ENCODE measurements around the gene PIM3. TPM values are rescaled to one million over a fixed set of nuclear protein-coding genes. Genes with fewer than 3 reads are reported as not detected.

PIM3 gene
- total RNA-seq, 4 donors from 2014 or later = 66.2 to 142 (median 105) TPM

- TF ChIP-seq, protein P1, sequence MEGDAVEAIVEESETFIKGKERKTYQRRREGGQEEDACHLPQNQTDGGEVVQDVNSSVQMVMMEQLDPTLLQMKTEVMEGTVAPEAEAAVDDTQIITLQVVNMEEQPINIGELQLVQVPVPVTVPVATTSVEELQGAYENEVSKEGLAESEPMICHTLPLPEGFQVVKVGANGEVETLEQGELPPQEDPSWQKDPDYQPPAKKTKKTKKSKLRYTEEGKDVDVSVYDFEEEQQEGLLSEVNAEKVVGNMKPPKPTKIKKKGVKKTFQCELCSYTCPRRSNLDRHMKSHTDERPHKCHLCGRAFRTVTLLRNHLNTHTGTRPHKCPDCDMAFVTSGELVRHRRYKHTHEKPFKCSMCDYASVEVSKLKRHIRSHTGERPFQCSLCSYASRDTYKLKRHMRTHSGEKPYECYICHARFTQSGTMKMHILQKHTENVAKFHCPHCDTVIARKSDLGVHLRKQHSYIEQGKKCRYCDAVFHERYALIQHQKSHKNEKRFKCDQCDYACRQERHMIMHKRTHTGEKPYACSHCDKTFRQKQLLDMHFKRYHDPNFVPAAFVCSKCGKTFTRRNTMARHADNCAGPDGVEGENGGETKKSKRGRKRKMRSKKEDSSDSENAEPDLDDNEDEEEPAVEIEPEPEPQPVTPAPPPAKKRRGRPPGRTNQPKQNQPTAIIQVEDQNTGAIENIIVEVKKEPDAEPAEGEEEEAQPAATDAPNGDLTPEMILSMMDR (IDR thresholded peaks at IDR 0.05) = no peak
- TF ChIP-seq POLR2A (IDR thresholded peaks at IDR 0.05) = no peak
- Histone ChIP-seq H3K4me3 (no peak overlapping the region), H3K27ac (no peak overlapping the region), H3K9me3 (no peaks in the 10 kb centered on the region), H3K4me1 (peaks cover 4 to 18% (median 7%) of the 10 kb centered on the region in 4 donors), H3K27me3 (no peaks in the 10 kb centered on the region), H3K36me3 (peaks cover 0 to 20% (median 0%) of the 10 kb centered on the region in 3 donors)
- DNase-seq = no peak
Measured at GRCh38 chr22:49915610-49916009, 45.0 kb upstream of the PIM3 start.

- Histone ChIP-seq H3K4me3 (peak overlapping the region in 1 of 4 donors; percentile 83), H3K27ac (no peak overlapping the region), H3K9me3 (no peaks in the 10 kb centered on the region), H3K4me1 (peaks cover 4 to 18% (median 7%) of the 10 kb centered on the region in 4 donors), H3K27me3 (no peaks in the 10 kb centered on the region), H3K36me3 (peaks cover 0 to 24% (median 0%) of the 10 kb centered on the region in 3 donors)
- no peak for DNase-seq
- TF ChIP-seq, protein P1 (IDR thresholded peaks at IDR 0.05) = no peak
Measured at GRCh38 chr22:49916831-49917230, 43.7 kb upstream of the PIM3 start.

DNA sequence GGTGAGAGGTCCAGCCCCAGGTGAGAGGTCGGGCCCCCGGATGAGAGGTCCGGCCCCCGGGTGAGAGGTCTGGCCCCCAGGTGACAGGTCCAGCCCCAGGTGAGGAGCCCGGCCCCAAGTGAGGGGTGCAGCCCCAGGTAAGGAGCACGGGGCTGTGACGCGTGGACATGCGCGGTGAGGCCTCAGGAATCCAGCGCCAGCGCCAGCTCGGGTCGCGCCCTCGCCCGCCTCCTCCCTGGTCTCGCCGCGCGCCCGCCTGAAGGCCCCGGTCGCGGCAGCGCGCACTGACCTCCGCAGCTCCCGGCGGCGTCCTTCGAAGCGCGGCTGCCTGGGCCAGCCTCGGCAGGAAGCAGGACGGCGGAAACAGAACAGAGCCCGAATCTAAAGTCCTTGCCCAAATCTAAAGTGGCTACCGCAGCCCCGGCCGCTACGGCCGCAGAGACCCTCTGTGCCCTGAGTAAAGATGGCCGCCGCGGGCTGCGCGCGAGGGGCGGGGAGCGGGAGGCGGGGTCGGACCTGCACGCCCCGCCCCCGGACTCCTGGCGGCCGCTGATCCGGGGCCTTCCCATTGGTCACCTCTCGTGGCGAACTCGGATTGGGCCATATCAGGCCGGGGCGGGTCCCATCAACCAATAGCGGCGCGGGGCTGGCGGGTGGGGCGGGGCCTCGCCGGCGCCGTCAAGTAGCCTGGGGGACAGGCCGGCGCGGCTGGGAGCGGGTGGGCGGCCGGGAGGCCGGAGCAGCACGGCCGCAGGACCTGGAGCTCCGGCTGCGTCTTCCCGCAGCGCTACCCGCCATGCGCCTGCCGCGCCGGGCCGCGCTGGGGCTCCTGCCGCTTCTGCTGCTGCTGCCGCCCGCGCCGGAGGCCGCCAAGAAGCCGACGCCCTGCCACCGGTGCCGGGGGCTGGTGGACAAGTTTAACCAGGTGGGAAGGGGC lies 42.3 kb upstream of the PIM3 start, which contains the start of the genes ALG12 and CRELD2:
Gene ALG12 (minus strand): TSS at position 465 of the 937 bp plus-strand sequence. CDS start 4,673 bp downstream, outside the sequence.
Gene CRELD2 (plus strand): TSS at position 661 of the 937 bp plus-strand sequence. CDS start 136 bp downstream, at position 797.
- Histone ChIP-seq H3K9me3 (no peaks in the 10 kb centered on the region), H3K4me3 (peak within 1 kb of the TSS; percentile 83 to 98 (median 92)), H3K27ac (peak within 1 kb of the TSS; percentile 90 to 97 (median 94)), H3K27me3 (no peaks in the 10 kb centered on the region), H3K36me3 (peaks cover 0 to 12% (median 0%) of the 10 kb centered on the region in 3 donors), H3K4me1 (peaks cover 4 to 18% (median 7%) of the 10 kb centered on the region in 4 donors)
- DNase-seq = peak; percentile 97 to 99 (median 99)
- peak; percentile 43 to 55 for TF ChIP-seq POLR2A (IDR thresholded peaks at IDR 0.05)
- TF ChIP-seq, protein P1 (IDR thresholded peaks at IDR 0.05) = peak in 3 of 6 experiments; percentile 1 to 13 (median 5)

DNA sequence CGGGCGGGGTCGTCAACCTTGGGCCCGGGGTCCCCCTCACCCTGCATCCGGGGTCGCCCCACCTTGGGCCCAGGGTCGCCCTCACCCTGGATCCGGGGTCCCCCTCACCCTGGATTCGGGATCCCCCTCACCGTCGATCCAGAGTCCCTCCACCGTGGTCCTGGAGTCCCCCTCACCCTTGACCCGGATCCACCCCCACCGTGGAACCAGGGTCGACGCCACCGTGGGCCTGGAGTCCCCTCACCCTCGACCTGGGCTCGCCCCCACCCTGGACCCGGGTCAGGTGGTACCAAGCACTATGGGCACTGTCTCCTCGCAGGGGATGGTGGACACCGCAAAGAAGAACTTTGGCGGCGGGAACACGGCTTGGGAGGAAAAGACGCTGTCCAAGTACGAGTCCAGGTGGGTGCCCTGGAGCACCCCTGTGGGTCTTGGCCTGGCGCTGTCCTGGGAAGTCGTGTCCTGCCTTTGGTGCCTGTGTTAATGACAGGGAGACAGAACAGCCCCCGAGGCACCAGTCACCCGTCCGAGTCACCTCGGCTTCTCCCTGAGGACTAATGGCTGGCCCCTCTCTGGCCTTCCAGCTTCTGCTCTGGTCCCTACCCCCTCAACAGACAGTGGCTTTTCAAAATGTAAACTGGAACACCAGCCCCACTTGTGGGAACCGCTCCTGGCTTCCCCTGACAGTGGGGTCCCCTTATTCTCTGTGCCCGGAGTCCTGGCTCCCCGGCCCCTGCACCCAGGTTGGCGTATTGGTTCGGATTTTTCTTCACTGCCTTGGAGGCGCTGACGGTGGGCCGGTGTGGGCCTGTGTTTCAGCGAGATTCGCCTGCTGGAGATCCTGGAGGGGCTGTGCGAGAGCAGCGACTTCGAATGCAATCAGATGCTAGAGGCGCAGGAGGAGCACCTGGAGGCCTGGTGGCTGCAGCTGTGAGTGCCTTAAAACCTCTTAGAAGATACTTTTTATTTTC lies 41.4 kb upstream of the PIM3 start:
- H3K36me3 ChIP-seq = peaks cover 0 to 8% (median 0%) of the 10 kb centered on the region in 3 donors
- peak overlapping the region; percentile 83 to 98 (median 92) for H3K4me3 ChIP-seq
- peaks cover 4 to 18% (median 7%) of the 10 kb centered on the region in 4 donors for H3K4me1 ChIP-seq
- H3K9me3 ChIP-seq = no peaks in the 10 kb centered on the region
- H3K27ac ChIP-seq = peak overlapping the region; percentile 90 to 97 (median 94)
- no peak for DNase-seq
- TF ChIP-seq, protein P1 (IDR thresholded peaks at IDR 0.05) = no peak
- no peak for TF ChIP-seq POLR2A (IDR thresholded peaks at IDR 0.05)
- H3K27me3 ChIP-seq = no peaks in the 10 kb centered on the region

- no peak overlapping the region for H3K27ac ChIP-seq
- H3K4me1 ChIP-seq = peaks cover 4 to 18% (median 9%) of the 10 kb centered on the region in 4 donors
- H3K4me3 ChIP-seq = no peak overlapping the region
- H3K9me3 ChIP-seq = no peaks in the 10 kb centered on the region
- H3K27me3 ChIP-seq = no peaks in the 10 kb centered on the region
- peaks cover 0 to 15% (median 0%) of the 10 kb centered on the region in 3 donors for H3K36me3 ChIP-seq
- TF ChIP-seq, protein P1 (IDR thresholded peaks at IDR 0.05) = no peak
- no peak for TF ChIP-seq POLR2A (IDR thresholded peaks at IDR 0.05)
- no peak for DNase-seq
Measured at GRCh38 chr22:49920859-49921258, 39.7 kb upstream of the PIM3 start.

Data from Peyer's patch (tissue), 4 donors.